ENCODE data around the gene RAB39B. TPM values are rescaled to one million over a fixed set of nuclear protein-coding genes. Genes with fewer than 3 reads are reported as not detected.
"Not testable (repeated sequence)": the region's sequence is repeated elsewhere in the genome, so short reads cannot be mapped to it uniquely, and the experiment has no call there.

RAB39B gene
- 0.10 TPM for total RNA-seq

- peak; percentile 40 for DNase-seq (ENCODE audit: low spot score)
- ATAC-seq = peak; percentile 57
Measured at GRCh38 chrX:155263854-155264628, at the start of gene RAB39B. TSS of gene RAB39B (minus strand) at chrX:155264491. CDS start at chrX:155264288, 203 bp downstream.

- DNase-seq (ENCODE audit: low spot score) = no peak
- no peak for ATAC-seq
Measured at GRCh38 chrX:155313766-155314165, 49.5 kb upstream of the RAB39B start.

- ATAC-seq = no peak
- DNase-seq (ENCODE audit: low spot score) = no peak
Measured at GRCh38 chrX:155293771-155294170, 29.5 kb upstream of the RAB39B start.

- DNase-seq (ENCODE audit: low spot score) (no peak), ATAC-seq (no peak)
Measured at GRCh38 chrX:155279873-155280272, 15.6 kb upstream of the RAB39B start.

- ATAC-seq (no peak), DNase-seq (ENCODE audit: low spot score) (no peak)
Measured at GRCh38 chrX:155270969-155271368, 6.7 kb upstream of the RAB39B start.

GRCh38 chrX:155267995-155268394, 3.7 kb upstream of the RAB39B start:
- ATAC-seq; DNase-seq (ENCODE audit: low spot score): not testable (repeated sequence)

GRCh38 chrX:155266439-155266838, 2.1 kb upstream of the RAB39B start:
- no peak for ATAC-seq
- DNase-seq (ENCODE audit: low spot score) = no peak

GRCh38 chrX:155262970-155263754, 1.1 kb downstream of the RAB39B start:
- ATAC-seq = no peak
- no peak for DNase-seq (ENCODE audit: low spot score)

- DNase-seq (ENCODE audit: low spot score) = no peak
- no peak for ATAC-seq
Measured at GRCh38 chrX:155259752-155260151, 4.5 kb downstream of the RAB39B start.

GRCh38 chrX:155251391-155251790, 12.9 kb downstream of the RAB39B start:
- no peak for DNase-seq (ENCODE audit: low spot score)
- no peak for ATAC-seq

- ATAC-seq (no peak), DNase-seq (ENCODE audit: low spot score) (no peak)
Measured at GRCh38 chrX:155247497-155247896, 16.8 kb downstream of the RAB39B start.

GRCh38 chrX:155246748-155247147, 17.5 kb downstream of the RAB39B start:
- ATAC-seq (no peak), DNase-seq (ENCODE audit: low spot score) (no peak)

GRCh38 chrX:155242300-155242699, 22.0 kb downstream of the RAB39B start:
- peak; percentile 47 for DNase-seq (ENCODE audit: low spot score)
- ATAC-seq = peak; percentile 75

GRCh38 chrX:155237719-155238118, 26.6 kb downstream of the RAB39B start:
- ATAC-seq (no peak), DNase-seq (ENCODE audit: low spot score) (no peak)

- ATAC-seq (no peak), DNase-seq (ENCODE audit: low spot score) (no peak)
Measured at GRCh38 chrX:155235891-155236290, 28.4 kb downstream of the RAB39B start.

- ATAC-seq (no peak), DNase-seq (ENCODE audit: low spot score) (no peak)
Measured at GRCh38 chrX:155231163-155231562, 33.1 kb downstream of the RAB39B start.

GRCh38 chrX:155225774-155226173, 38.5 kb downstream of the RAB39B start:
- DNase-seq (ENCODE audit: low spot score) = no peak
- no peak for ATAC-seq

- not testable (repeated sequence) for ATAC-seq; DNase-seq (ENCODE audit: low spot score)
Measured at GRCh38 chrX:155223746-155224145, 40.5 kb downstream of the RAB39B start.

GRCh38 chrX:155221351-155221750, 42.9 kb downstream of the RAB39B start:
- DNase-seq (ENCODE audit: low spot score) = no peak
- no peak for ATAC-seq

- DNase-seq (ENCODE audit: low spot score) = no peak
- no peak for ATAC-seq
Measured at GRCh38 chrX:155218777-155219176, 45.5 kb downstream of the RAB39B start.

GRCh38 chrX:155216940-155217440, 47.3 kb downstream of the RAB39B start:
- DNase-seq (ENCODE audit: low spot score) (no peak), ATAC-seq (no peak)
